CD1c-positive myeloid dendritic cell (primary cell): ENCODE data around the gene DNAJC15.

Experiments
- DNase-seq: peaks from one replicate; pipeline ENCODE4 v3.0.0-alpha.2; 2016; ENCODE audit errors: extremely low spot score

DNAJC15 gene

GRCh38 chr13:43154156-43154651 lies 130.8 kb downstream of the DNAJC15 start:
- DNase-seq, result no peak

GRCh38 chr13:43154839-43155238 lies 131.5 kb downstream of the DNAJC15 start:
- no peak for DNase-seq

GRCh38 chr13:43156916-43157315 lies 133.5 kb downstream of the DNAJC15 start:
- no peak for DNase-seq

- no peak for DNase-seq
Observed at GRCh38 chr13:43157796-43158195, 134.4 kb downstream of the DNAJC15 start.

- DNase-seq, result no peak
Observed at GRCh38 chr13:43158516-43158915, 135.1 kb downstream of the DNAJC15 start.

- DNase-seq, result no peak
Observed at GRCh38 chr13:43159026-43159461, 135.7 kb downstream of the DNAJC15 start.
